HepG2 (cell line): ENCODE measurements around the gene UBXN6. TPM values are rescaled to one million over a fixed set of nuclear protein-coding genes. Genes with fewer than 3 reads are reported as not detected.
A peak's percentile ranks its signal among the peaks of the same experiment; 100 is the strongest.

Experiments
- ETV5 ChIP-seq: IDR thresholded peaks from 2 replicates; pipeline ENCODE4 v1.6.1; 2018; ENCODE audit warnings: missing biosample characterization, missing genetic modification reagents, inconsistent platforms, borderline replicate concordance
- FOSL2 ChIP-seq: sonication (generic); formaldehyde crosslinking; IDR thresholded peaks from 2 replicates; pipeline ENCODE4 v1.4.0; 2020; ENCODE audit warnings: missing genetic modification reagents
- FOXK1 ChIP-seq: sonication (generic); formaldehyde crosslinking; IDR thresholded peaks from 2 replicates; pipeline ENCODE4 v1.4.0; 2020; ENCODE audit warnings: low read depth, missing genetic modification reagents, borderline replicate concordance
- HNF1A ChIP-seq, 2 experiments: sonication (generic) in 1 of 2; formaldehyde crosslinking in 1 of 2; IDR thresholded peaks; 2 replicates each; pipeline versions ENCODE4 v1.4.0 to v1.6.1; 2016 to 2020; ENCODE audit warnings: borderline replicate concordance in 1 of 2, low read depth in 1 of 2, mild to moderate bottlenecking in 1 of 2, missing genetic modification reagents in 1 of 2
- PATZ1 ChIP-seq: sonication (generic); formaldehyde crosslinking; IDR thresholded peaks from 2 replicates; pipeline ENCODE4 v1.4.0; 2020; ENCODE audit warnings: missing genetic modification reagents
- PRDM10 ChIP-seq: sonication (generic); formaldehyde crosslinking; IDR thresholded peaks from 2 replicates; pipeline ENCODE4 v1.4.0; 2020; ENCODE audit warnings: low read depth, missing genetic modification reagents
- TAF15 ChIP-seq: fragments of 200-400 bp; formaldehyde crosslinking; IDR thresholded peaks from one replicate; pipeline ENCODE4 v1.6.1; 2018; ENCODE audit warnings: mild to moderate bottlenecking, low read depth, low read length; ENCODE audit not compliant: poor library complexity, severe bottlenecking
- TBX2 ChIP-seq: sonication (generic); formaldehyde crosslinking; IDR thresholded peaks from 2 replicates; pipeline ENCODE4 v1.5.0; 2020; ENCODE audit warnings: missing genetic modification reagents, mild to moderate bottlenecking, borderline replicate concordance
- TEAD2 ChIP-seq: sonication (generic); formaldehyde crosslinking; IDR thresholded peaks from 2 replicates; pipeline ENCODE4 v1.9.0; 2021; ENCODE audit warnings: missing genetic modification reagents
- TFAP4 ChIP-seq: sonication (generic); IDR thresholded peaks from 2 replicates; pipeline ENCODE4 v1.6.1; 2016; ENCODE audit warnings: low read depth, borderline replicate concordance
- ZKSCAN8 ChIP-seq: IDR thresholded peaks from 2 replicates; pipeline ENCODE4 v1.6.1; 2016; ENCODE audit warnings: borderline replicate concordance, missing genetic modification reagents, missing compliant biosample characterization
- ZNF747 ChIP-seq: sonication (generic); formaldehyde crosslinking; IDR thresholded peaks from 2 replicates; pipeline ENCODE4 v1.8.1; 2023; ENCODE audit warnings: missing genetic modification reagents, mild to moderate bottlenecking, borderline replicate concordance
- ZNF784 ChIP-seq: sonication (generic); formaldehyde crosslinking; IDR thresholded peaks from 2 replicates; pipeline ENCODE4 v1.5.1; 2020; ENCODE audit warnings: missing genetic modification reagents, mild to moderate bottlenecking, borderline replicate concordance
- polyA plus RNA-seq, 8 experiments: library from polyadenylated mRNA; depleted of rRNA in 3 of 8; stranded (reverse) in 7 of 8; unstranded in 1 of 8; fragments of >200 nt; fragmentation: Illumina TruSeq in 4 of 8; extraction: Trizol in 4 of 8; gene quantifications; 2 replicates each; pipeline versions ENCODE4 v1.2.1 to v1.2.3, GENCODE V29; 2011 to 2016; ENCODE audit warnings: low read depth in 4 of 8, missing spikeins in 1 of 8, mixed read lengths in 1 of 8; ENCODE audit not compliant: insufficient read depth in 1 of 8
- total RNA-seq, 5 experiments: library from RNA; depleted of rRNA; stranded (reverse); fragments of >200 nt; fragmentation: Illumina TruSeq; extraction: Trizol; gene quantifications; 2 replicates each; pipeline ENCODE4 v1.2.3, GENCODE V29; 2016; ENCODE audit warnings: low read depth in 1 of 5

Gene UBXN6
- total and polyA plus RNA-seq, 2 of the 13 experiments (the other 11 are each of a cell fraction or from before 2014, with no cell fraction given): 34.9 to 35.5 TPM

- TF ChIP-seq ZNF747 (CRISPR knock-in tag) (peak; percentile 60; the same call in 1 of the 2 replicates), TBX2 (CRISPR knock-in tag) (peak; percentile 50; the same call in 1 of the 2 replicates), PRDM10 (CRISPR knock-in tag) (0 out of 2 replicates have a peak, but pooled peaks have one; percentile 19), ZKSCAN8 (CRISPR knock-in tag) (peak; percentile 42; the same call in 1 of the 2 replicates), TAF15 (peak; percentile 29), ETV5 (CRISPR knock-in tag) (peak; percentile 97), TFAP4 (peak; percentile 12; the same call in 1 of the 2 replicates), PATZ1 (peak; percentile 34; the same call in 1 of the 2 replicates), ZNF784 (CRISPR knock-in tag) (no peak; the same call in 1 of the 2 replicates), TEAD2 (CRISPR knock-in tag) (no peak), HNF1A (IDR thresholded peaks at IDR 0.05; ENCODE audit: low read depth) (no peak), HNF1A (CRISPR knock-in tag; IDR thresholded peaks at IDR 0.05; ENCODE audit: borderline replicate concordance) (0 out of 2 replicates have a peak, but pooled peaks have one; percentile 20), FOSL2 (peak; percentile 51; the same call in 1 of the 2 replicates), FOXK1 (peak; percentile 89; the same call in 1 of the 2 replicates)
Measured at GRCh38 chr19:4457654-4458395, at the start of gene UBXN6 (continued).
